Measurements from ENCODE around the gene CORO2B. TPM values are rescaled to one million over a fixed set of nuclear protein-coding genes. Genes with fewer than 3 reads are reported as not detected.

Gene CORO2B
- total RNA-seq, 1 experiment from 2014 or later: 20.3 TPM

DNA sequence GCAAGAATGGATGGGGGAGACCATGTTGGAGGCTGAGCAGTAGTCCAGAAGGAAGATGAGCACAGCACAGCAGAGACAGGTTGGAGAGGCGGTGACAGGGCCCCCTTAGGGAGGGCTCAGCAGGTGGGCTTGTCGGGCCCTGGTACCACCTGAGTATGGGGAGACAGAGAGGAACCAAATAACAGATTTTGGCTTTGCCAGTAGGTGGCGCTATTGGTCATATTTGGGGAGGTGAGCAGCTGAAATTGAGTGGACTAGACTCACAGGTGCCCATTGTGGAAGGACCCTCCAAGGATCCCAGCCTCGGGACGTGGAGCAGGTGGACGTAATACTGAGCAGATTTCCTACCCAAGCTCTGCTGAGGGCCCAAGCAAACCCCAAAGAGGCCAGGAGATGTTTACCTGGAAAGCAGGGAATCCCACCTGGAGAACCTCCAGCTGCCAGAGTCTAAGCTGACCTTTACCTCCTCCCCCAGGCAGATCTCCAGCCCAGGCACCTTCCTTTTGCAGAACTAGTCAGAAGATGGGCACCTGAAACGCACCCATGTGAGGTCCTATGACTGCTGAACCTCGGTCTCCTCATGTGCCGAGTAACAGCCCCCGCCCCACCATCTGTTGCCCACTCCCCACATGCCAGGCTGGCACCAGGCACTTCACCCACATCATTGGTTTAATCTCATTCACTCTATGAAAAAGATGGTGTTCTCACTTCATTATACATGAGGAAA, 24.6 kb upstream of the CORO2B start:
- peak; percentile 46 for DNase-seq (ENCODE audit: low read depth)

DNA sequence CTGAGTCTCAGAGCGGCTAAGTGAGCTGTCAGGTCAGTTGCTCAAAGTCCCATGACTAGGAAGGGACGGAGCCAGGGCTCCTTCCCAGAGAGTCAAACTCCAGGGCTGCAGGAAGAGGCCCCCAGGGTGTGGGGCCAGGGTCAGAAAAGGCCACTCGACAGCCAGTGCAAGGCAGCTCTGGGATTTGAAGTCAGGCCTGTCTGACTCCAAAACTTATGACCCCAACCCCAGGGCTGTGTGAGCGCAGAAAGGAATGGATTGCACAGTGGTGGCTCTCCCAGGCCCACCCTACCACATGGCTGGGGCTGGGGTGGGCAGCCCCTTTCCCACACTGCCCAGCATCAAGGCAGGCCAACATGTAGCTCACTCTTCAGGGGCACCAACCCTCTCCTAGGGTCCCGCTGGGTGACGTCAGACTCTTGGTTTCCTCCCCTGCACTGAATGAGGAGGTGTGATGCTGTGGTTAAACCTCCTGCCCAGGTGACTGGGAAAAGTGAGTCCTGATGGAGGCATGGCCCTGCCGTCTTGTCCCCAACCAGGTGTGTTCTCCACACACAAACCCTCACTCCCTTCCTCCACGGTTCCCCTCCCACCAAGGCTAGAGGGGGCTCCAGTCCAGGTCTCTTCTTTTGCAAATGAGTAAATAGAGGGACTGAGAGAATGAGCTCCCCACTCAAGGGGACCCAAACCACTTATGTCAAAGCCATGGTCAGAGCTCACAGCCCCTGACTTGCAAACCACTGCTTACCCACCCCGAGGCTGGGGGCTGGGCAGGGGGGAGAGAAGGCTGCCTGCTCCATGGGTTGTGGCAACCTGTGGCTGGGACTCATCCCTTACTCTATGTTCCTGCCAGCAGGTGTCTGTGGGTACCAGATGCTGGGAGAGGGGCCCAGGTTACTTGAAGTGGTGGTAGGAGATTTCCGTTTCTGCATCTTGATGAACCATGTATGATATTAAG, 23.8 kb upstream of the CORO2B start:
- DNase-seq (ENCODE audit: low read depth): no peak

DNA sequence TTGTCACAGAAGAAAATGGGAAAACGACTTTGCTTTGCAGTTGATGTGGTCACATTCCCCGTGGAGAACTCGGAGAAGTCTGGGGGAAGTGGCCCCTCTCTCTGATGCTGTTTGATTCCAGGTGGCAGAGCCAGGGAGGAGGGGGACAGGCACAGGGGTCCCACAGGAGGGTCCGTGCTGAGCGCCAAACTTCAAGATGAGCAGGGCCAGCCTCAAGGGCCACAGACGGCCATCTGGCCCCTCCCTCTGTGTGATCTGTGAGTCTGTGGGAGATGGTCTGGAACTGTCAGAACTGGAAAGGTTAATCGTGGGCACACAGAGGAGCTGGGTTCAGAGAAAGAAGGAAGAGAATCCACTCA, 23.1 kb upstream of the CORO2B start:
- no peak for DNase-seq (ENCODE audit: low read depth)

DNA sequence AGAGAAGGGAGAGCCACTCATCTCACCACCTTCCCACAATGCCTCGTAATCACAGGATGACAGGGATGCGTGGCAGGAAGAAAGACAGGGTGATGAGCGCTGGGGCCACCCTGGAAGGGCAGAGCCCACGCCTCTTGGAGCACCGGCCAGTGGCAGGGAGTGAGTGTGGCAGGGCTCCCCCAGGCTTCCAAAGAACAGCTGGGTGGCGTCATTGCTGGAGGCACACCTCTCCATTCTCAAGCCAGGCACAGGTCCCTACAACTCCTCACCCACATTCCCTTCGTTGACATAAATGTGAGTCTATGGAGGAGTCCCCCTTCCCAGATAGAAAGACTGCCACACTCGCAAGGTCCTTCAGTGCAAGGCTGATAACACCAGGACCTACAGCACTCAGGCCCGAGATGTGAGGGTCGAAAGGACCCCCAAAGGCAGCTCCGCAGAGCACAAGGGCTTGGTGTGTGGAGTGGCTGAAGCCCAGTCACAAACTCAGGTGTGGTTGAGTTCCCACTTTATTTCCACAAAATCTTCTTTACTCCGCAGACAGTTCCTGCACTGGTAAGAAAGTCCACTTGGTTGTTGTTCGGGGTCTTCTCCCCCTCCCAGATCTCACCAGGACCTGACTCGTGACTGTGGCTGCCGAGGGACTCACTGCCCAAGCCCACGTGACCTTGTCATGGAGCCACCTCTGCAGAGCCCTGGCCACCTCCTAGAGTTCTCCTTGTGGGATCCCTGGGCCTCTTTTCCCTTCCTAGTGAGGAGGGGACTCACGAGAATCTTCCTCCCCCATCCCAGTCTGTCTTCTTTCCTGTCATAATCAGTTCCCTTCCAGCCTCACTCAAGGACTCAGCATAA, 22.4 kb upstream of the CORO2B start:
- no peak for DNase-seq (ENCODE audit: low read depth)

DNA sequence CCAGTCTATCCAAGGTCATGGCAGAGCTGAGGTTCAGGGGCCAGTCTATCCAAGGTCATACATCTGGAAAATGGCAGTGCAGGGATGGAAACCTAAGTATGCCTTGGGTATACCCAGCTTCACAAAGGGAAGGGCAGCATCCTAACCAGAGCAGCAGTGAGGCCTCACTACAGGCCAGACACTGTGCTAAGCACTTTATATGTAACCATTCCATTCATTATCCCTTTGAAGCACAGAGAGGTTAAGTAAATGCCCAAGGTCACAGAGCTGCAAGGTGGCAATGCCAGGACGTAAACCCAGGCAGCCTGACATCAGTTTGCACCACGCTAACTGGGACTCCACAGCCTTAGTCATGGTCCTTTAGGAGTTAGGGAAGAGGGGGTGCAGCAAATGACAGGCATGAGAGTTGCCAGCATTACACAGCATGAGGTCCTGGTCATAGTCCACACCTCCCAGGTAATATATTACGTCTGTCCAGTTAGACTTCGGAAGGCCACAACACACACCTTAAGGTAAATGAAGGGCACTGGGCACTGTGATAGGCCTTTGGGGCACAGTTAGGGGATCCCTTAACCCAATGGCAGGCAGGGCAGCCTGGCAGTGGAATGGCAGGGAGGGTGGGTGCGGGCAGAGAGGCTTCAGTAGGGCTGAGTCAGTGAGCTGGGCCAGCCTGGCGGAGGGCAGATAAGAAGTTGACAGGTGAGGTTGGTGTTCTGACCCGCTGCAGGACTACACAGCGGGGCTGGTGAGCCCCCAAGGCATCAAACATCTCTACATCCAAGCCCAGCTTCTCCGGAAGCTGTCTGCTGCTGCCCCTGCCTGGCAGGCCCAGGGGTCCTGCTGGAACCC, 21.1 kb upstream of the CORO2B start:
- no peak for DNase-seq (ENCODE audit: low read depth)

DNA sequence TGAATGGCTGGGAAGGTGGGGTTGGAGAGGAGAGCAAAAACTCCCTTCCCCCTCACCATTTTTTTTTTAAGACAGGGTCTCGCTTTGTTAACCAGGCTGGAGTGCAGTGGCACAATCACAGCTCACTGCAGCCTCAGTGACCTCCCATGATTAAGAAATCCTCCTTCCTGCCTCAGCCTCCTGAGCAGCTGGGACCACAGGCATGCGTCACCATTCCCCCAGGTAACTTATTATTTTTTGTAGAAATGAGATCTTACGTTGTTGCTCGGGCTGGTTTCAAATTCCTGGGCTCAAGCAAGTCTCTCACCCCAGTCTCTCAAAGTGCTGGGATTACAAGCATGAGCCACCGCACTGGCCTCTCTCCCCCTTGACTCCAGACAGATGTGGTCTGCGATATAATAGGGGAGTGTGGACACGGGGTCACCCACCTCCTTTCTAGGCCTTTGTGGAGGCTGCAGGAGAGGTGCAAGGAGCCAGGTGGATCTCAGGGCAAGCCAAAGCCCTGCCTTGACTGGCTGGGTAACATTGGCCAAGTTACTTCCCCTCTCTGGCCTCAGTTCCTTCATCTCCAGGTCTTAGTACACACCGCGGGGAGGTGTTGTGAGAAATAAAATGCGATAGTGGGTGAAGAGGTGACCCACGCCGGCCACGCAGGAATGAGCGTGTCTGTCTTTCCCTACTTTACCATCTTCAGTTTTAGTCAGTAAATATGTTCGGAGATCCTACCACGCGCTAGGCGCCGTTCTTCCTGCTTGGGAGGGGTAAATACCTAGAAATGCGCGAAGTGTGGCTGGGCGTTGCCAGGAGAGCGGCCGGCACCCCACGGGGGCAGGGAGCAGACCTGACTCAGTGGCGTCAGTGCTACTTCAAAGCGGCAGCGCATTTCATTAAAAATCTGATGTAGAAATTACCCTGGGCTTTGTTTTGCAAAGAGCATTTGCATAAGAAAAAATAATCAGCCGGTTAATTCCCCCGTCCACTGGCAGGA, 20.2 kb upstream of the CORO2B start:
- no peak for DNase-seq (ENCODE audit: low read depth)

DNA sequence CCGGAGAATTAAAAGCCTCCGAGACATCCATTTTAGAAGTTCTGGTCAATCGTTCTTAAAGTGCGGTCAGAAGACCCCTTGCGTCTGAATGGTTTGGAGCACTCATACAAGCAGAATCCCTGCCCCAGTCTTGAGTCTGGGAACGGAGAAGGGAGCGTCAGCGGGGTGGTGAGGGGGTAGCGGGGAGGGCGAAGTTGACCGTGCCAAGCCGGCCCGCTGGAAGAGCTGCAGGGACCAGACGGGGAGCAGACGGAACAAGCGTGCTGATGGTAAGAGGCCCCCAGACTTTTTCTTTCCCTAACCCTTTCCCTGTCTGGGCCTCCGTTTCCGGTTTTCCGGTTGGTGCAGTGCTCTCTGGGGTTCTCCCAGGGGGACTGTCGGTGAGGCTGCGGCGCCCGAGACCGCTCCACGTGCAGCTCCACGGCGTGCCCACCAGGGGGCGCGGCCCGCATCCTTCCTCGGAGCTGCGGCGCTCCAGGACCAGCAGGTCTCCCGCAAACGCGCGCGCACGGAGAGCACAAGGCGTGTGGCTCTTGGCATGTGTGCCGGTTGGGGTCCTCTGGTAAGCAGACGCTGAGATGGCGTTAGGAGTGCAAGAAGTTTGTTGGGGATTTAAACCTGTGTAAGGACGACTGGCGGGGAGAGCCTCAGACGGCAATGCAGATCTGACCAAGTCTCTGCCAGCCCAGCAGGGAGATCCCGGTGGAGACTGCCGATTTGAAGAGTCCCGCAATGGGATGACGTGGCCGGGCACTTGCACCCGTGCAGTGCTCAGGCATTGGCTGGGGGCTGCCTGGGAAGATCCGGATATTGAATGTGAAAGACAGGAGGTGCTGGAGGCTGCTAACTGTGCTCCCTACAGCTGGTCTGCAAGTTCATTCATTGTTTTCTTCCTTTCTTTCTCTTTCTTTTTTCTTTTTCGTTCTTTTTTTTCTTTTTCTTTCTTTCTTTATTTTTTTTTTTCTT, 19.2 kb upstream of the CORO2B start:
- peak; percentile 66 for DNase-seq (ENCODE audit: low read depth)

DNA sequence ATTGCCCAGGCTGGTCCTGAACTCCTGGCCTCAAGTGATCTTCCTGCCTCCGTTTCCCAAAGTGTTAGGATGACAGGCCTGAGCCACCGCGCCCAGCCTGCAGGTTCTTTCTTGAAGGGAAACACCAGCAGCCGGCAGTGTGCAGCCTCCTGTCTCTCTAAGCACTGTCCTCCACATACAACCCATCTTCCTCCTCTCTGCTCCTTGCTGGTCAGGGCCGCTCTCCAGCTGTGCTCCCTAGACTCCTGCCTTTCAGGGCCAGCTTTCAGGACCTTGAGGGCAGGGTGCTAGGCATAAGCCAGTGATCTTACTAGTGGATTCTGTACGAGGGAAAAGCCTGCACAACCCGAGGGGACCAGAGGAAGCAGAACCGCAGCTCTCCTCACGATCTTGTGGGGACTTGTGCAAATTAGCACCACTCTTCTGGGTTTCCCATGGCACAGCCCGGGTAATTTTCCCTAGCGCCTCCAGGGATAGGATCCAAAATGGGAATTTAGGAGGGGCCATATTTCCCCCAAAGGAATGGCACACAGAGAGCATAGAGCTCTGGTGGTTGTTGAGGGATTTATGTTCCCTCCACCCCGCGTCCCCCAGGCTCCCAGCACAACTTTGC, 18.2 kb upstream of the CORO2B start:
- DNase-seq (ENCODE audit: low read depth): no peak

DNA sequence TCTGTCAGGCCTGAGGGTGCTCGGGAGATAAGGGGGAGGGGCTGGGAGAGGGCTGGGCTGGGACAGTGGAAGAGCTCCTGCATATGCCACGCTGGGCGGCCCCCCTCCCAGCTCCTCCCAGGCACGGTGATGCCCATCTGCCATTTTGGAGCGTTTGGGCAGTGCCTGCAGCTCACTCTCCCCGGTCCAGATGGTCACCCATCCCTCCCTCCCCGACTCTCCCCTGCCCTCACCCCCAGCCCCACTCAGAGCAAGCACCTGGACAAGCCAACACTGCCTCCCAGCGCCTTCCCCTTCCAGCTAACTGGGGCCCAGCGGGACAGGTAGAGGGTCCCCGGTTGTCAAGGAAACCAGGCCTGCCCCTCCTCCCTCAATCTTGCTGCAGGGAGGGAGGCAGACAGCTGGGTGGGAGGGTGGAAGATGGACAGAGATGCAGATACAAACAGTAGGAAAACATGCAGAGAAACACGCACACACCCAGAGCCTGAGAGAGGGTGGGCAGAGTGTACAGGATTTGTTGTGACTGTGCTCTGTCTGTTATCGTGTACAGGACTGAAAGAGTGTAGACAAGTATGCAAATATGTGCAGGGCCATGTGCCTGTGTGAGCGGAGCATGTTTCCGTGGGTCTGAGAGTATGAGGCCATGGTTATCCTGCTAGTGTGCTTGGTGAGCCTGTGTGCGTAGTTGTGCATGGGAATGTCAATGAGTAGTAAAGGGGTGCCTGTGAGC, 17.5 kb upstream of the CORO2B start:
- DNase-seq (ENCODE audit: low read depth): no peak

DNA sequence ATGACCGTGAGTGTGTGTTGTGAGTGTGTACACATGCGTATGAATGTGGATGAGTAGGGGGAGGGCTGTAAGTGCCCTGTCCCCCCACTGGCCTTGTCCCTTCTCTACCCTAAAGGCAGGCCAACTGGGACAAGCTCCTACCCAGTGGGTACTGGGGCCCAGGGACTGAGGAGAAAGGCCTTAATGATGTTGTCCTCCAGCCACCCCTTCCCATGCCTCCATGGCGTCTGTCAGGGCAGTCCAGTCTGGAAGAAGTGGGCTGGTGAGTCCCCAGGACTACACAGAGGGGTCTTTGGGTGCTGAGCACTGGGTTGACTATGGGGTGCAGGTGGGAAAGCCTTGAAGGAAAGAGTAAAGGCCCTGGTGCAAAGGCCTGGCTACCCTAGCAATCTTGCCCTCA, 16.9 kb upstream of the CORO2B start:
- no peak for DNase-seq (ENCODE audit: low read depth)

DNA sequence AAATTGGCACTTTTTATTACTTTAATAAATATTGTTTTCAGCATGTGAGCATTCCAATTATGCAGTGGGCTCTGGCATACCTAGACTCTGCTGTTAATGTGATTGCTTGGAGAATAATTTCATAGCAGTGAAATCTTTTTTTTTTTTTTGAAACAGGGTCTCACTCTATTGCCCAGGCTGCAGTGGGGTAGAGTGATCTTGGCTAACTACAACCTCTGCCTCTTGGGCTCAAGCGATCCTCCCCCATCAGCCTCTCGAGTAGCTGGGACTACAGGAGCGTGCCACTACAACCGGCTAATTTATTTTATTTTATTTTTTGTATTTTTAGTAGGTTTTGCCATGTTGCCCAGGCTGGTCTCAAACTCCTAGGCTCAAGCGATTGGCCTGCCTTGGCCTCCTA, 14.6 kb upstream of the CORO2B start:
- no peak for DNase-seq (ENCODE audit: low read depth)

DNA sequence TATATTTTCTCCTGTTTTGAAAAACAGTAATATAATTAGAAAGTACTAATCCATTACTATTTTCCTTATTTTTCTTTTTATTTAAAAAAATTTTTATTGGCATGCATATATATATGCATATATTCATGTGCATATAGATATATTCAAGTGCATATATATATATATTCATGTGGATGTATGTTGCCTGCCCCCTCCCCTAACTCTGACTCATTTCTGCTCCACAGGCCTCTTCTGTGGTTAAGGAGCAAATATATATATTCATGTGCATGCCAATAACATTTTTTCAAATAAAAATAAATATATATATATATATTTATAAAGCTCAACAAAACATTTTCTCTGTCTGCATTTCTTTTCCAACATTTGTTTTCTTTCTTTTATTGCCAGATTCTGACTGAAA, 13.6 kb upstream of the CORO2B start:
- no peak for DNase-seq (ENCODE audit: low read depth)

DNA sequence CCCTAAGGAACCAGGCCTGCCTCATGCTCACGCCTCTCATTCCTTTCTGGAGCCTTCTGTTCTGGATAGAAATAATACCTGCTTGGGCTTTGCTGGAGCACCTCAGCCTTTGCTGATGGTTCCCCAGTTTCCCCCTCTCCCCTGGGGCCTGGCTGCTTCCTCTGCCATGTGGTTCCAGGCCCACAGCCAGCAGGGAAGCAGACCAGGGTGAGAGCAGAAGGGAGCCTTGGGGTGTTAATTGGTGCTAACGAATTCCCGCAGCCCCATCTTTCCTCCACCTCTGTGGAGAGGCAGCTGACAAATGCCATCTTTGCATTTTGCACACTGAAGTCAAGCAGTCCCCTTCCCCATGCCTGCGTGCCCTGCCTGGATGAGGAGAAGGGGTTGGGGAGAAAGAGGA, 13.1 kb upstream of the CORO2B start:
- no peak for DNase-seq (ENCODE audit: low read depth)

DNA sequence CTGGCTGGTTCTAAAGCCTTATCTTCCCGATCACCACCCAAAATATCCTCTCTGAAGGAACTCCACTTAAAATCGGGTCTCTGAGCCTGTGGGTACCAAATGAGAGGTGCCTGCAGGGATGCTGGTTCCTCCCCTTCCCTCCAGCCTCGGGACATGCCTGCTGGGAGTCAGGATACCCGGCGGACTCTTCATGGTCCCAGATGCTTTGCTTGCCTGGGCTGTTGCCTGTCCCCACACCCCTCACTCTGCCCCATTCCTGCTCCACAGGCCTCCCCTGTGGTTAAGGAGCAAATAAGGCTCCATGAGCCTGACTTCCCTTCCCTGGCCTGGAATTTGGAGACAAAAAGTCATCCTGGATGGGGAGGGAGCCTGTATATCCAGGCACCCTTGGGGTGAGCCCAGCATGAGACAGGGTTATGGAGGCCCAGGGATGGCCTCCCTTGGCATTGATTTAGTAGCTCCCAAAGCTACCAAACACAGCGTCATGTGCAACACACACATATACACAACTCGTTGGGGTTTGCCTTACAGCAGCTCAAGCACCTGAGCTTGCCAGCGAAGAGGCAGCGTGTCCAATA, 12.3 kb upstream of the CORO2B start:
- no peak for DNase-seq (ENCODE audit: low read depth)

DNA sequence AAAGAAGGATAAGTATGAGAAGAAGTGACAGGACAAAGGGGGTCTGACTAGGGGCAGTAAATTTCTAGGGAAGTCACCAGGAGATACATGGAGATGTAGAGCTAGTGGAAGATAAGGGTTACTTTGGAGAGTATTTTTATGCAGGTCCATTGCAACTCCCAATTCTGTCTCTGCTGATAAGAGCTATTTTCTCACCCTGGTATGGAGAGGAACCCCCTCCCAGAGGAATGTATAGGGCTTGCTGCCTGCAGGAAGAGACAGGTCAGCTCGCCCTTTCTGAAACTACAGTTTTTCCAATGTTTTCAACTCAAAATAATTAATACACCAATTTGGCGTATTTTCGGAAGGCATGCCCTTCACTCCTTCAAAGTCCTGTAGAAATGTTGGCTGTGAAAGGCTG, 11.4 kb upstream of the CORO2B start:
- no peak for DNase-seq (ENCODE audit: low read depth)

DNA sequence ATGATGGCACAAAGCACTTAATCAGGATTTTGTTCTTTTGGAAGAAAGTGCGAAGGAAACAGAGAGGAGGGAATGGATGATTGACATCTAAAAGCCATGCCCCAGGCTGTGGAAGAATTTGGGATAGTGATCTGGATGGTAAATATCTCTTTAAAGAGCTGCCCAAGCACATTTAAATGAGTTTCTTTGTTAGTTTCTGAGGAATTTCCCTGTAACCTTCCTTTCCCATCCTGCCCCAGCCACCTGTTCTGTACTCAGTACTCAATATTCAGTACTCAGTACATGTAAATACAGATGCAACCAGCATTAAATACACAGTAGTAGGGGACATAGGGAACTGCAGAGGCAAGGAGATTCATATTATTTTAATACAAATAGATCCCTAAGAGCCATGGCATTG, 7.8 kb upstream of the CORO2B start:
- no peak for DNase-seq (ENCODE audit: low read depth)

DNA sequence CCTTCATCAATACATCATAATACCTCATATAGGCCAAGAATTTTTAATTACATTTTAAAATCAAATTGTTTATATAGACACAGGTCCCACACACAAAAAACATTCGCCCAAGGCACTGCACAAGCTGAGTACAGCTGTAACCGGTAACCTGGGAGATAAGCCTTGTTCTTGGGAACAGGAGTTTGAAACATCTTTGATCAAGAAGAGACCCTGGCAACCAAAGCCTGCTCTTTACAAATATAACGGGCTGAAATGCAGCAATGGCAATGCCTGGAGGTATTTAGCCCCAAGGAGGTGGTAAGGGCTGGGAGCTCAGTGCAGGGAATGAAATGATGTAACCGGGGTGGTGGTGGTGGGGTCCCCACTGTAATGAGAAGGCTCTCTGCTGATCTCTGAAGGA, 7.2 kb upstream of the CORO2B start:
- no peak for DNase-seq (ENCODE audit: low read depth)
